H1 (cell line): ENCODE measurements around the gene PAFAH1B1. TPM values are rescaled to one million over a fixed set of nuclear protein-coding genes. Genes with fewer than 3 reads are reported as not detected.

Source experiments
- HDAC2 ChIP-seq, 2 experiments: fragments of 300-600 bp in 1 of 2; sonication (generic) in 1 of 2; IDR thresholded peaks; 2 replicates each; pipeline ENCODE4 v1.6.1; 2011 to 2012; ENCODE audit warnings: low read depth in 2 of 2, low read length in 2 of 2, mild to moderate bottlenecking in 2 of 2, moderate library complexity in 2 of 2, borderline replicate concordance in 1 of 2, inconsistent platforms in 1 of 2
- POLR2A ChIP-seq, 2 experiments: IDR thresholded peaks; 1 replicate in 1 of 2; 2 replicates in 1 of 2; pipeline ENCODE4 v1.6.1; 2011; ENCODE audit warnings: low read depth in 2 of 2, low read length in 2 of 2, mild to moderate bottlenecking in 2 of 2; ENCODE audit errors: control extremely low read depth in 1 of 2
- SP2 ChIP-seq: IDR thresholded peaks from 2 replicates; pipeline ENCODE4 v1.6.1; 2012; ENCODE audit warnings: mild to moderate bottlenecking, low read length, inconsistent platforms
- polyA plus RNA-seq, 7 experiments: library from polyadenylated mRNA; depleted of rRNA in 3 of 7; stranded (reverse) in 5 of 7; unstranded in 2 of 7; fragments of >200 nt in 5 of 7; fragments of 200-250 nt in 2 of 7; gene quantifications; 1 replicate in 5 of 7; 2 replicates in 1 of 7; 4 replicates in 1 of 7; pipeline versions ENCODE4 v1.2.1 to v1.2.3, GENCODE V29; 2011 to 2013; ENCODE audit warnings: missing spikeins in 2 of 7, mixed read lengths in 2 of 7
- total RNA-seq: library from RNA; stranded (reverse); fragmentation: NEBNext Ultra II Directional; extraction: Animal tissue kit (Norgen Biotek cat#: 25700); gene quantifications from 2 replicates; pipeline ENCODE4 v1.2.1, GENCODE V29; 2021

PAFAH1B1 gene
- total and polyA plus RNA-seq, 2 of the 8 experiments (the other 6 are each of a cell fraction or from before 2014, with no cell fraction given), result 42.0 to 152 TPM

GRCh38 chr17:2695243-2695960 is 101.9 kb downstream of the PAFAH1B1 start (continued):
- TF ChIP-seq SP2, result no peak
- TF ChIP-seq HDAC2 (IDR thresholded peaks at IDR 0.05; ENCODE audit: borderline replicate concordance in 1 of 2, low read depth in 2 of 2, low read length in 2 of 2), result no peak
- TF ChIP-seq POLR2A (IDR thresholded peaks at IDR 0.05; ENCODE audit: control extremely low read depth in 1 of 2, low read depth in 2 of 2, low read length in 2 of 2), result no peak
